Measurements from ENCODE around the gene BIN2. TPM values are rescaled to one million over a fixed set of nuclear protein-coding genes. Genes with fewer than 3 reads are reported as not detected.
A peak's percentile ranks its signal among the peaks of the same experiment; 100 is the strongest.

Gene BIN2
- total RNA-seq, 1 experiment from 2014 or later, result 0.20 TPM

DNA sequence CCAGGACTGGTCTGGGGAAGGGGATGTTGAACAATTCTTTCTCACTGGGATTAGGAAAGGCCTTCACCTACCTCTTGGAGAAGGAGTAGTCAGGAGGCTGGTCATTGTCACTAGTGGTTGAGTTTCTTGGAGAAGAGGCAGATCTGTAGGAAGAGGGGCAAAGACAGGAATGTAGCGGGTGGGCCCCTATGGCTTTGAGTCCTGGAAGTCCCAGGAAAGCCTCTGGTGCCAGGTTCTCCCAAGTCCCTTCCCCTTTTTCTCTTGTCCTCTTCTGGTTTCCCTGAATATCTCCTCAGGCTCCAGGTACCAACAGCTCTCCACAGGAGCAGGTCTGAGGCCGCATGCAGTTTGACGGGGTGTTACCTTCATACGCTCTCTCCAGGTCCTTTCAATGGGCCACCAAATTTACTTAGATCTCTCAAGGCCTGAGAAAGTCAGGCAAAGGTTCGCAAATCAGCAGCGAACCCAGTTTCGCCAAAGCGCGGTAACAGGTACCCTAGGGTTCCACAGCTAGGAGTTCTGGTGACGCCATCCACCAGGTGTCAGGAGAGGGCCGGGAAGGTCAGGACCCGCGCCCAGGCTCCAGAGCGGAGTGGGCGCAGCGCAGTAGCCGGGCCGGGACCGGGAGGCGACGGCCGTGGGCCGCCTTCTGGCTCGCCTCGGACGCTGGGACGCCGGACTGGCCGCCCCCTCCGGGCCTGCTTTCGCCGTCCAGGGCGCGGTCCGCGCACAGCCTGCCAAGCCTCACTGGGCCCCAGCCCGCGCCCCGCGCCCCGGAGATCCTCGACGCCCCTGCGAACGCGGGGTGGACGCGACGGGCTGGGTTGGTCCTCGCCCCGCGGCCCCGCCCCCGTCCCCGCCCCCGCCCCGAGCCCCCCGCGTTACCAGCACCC, 54.6 kb downstream of the BIN2 start (continued):
- 0 out of 2 replicates have a peak, but pooled peaks have one; percentile 37 for TF ChIP-seq FOXP4 (CRISPR knock-in tag; IDR thresholded peaks at IDR 0.05)

DNA sequence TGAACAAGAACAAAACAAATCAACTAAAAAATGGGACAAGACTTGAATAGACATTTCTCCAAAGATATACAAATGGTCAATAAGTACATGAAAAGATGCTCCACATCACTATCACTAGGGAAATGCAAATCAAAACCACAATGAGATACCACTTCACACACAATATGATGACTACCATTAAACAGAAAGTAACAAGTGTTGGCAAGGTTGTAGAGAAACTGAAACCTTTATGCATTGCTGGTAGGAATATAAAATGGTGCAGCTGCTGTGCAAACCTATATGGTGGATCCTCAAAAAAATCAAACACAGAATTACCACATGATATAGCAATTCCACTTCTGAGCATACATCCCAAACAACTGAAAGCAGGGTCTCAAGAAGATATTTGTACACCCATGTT, 59.0 kb downstream of the BIN2 start:
- H3K36me3 Mint-ChIP-seq, result no peaks in the 10 kb centered on the region
- TF ChIP-seq, protein P1, sequence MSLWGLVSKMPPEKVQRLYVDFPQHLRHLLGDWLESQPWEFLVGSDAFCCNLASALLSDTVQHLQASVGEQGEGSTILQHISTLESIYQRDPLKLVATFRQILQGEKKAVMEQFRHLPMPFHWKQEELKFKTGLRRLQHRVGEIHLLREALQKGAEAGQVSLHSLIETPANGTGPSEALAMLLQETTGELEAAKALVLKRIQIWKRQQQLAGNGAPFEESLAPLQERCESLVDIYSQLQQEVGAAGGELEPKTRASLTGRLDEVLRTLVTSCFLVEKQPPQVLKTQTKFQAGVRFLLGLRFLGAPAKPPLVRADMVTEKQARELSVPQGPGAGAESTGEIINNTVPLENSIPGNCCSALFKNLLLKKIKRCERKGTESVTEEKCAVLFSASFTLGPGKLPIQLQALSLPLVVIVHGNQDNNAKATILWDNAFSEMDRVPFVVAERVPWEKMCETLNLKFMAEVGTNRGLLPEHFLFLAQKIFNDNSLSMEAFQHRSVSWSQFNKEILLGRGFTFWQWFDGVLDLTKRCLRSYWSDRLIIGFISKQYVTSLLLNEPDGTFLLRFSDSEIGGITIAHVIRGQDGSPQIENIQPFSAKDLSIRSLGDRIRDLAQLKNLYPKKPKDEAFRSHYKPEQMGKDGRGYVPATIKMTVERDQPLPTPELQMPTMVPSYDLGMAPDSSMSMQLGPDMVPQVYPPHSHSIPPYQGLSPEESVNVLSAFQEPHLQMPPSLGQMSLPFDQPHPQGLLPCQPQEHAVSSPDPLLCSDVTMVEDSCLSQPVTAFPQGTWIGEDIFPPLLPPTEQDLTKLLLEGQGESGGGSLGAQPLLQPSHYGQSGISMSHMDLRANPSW (CRISPR knock-in tag; conservative IDR thresholded peaks at IDR 0.05; ENCODE audit: low read depth), result no peak
- TF ChIP-seq CREM (CRISPR knock-in tag; IDR thresholded peaks at IDR 0.05), result no peak
- TF ChIP-seq KAT7 (CRISPR knock-in tag; IDR thresholded peaks at IDR 0.05; ENCODE audit: borderline replicate concordance), result no peak
- TF ChIP-seq TEAD1 (CRISPR knock-in tag; IDR thresholded peaks at IDR 0.05), result no peak
- TF ChIP-seq ATF6 (CRISPR knock-in tag; IDR thresholded peaks at IDR 0.05), result no peak
- TF ChIP-seq ETV6 (CRISPR knock-in tag; IDR thresholded peaks at IDR 0.05), result no peak
- TF ChIP-seq, protein P2, sequence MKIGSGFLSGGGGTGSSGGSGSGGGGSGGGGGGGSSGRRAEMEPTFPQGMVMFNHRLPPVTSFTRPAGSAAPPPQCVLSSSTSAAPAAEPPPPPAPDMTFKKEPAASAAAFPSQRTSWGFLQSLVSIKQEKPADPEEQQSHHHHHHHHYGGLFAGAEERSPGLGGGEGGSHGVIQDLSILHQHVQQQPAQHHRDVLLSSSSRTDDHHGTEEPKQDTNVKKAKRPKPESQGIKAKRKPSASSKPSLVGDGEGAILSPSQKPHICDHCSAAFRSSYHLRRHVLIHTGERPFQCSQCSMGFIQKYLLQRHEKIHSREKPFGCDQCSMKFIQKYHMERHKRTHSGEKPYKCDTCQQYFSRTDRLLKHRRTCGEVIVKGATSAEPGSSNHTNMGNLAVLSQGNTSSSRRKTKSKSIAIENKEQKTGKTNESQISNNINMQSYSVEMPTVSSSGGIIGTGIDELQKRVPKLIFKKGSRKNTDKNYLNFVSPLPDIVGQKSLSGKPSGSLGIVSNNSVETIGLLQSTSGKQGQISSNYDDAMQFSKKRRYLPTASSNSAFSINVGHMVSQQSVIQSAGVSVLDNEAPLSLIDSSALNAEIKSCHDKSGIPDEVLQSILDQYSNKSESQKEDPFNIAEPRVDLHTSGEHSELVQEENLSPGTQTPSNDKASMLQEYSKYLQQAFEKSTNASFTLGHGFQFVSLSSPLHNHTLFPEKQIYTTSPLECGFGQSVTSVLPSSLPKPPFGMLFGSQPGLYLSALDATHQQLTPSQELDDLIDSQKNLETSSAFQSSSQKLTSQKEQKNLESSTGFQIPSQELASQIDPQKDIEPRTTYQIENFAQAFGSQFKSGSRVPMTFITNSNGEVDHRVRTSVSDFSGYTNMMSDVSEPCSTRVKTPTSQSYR (CRISPR knock-in tag; IDR thresholded peaks at IDR 0.05), result no peak
- TF ChIP-seq RELA (CRISPR knock-in tag; IDR thresholded peaks at IDR 0.05; ENCODE audit: borderline replicate concordance), result no peak
- no peak for TF ChIP-seq ZNF425 (CRISPR knock-in tag; conservative IDR thresholded peaks at IDR 0.05)
- no peak for TF ChIP-seq RORB (CRISPR knock-in tag; IDR thresholded peaks at IDR 0.05)
- no peak for TF ChIP-seq SP1 (CRISPR knock-in tag; conservative IDR thresholded peaks at IDR 0.05)
- TF ChIP-seq GTF2I (CRISPR knock-in tag; conservative IDR thresholded peaks at IDR 0.05), result no peak
- no peak for TF ChIP-seq TCF7 (CRISPR knock-in tag; IDR thresholded peaks at IDR 0.05; ENCODE audit: low read depth)
- POLR2A ChIA-PET, result no interaction called here
- H3K4me3 Mint-ChIP-seq, result no peak overlapping the region
- CTCF ChIA-PET, result interaction anchor here (0.6 to 1.1 kb wide), 2 partner anchors 46 to 1155 kb away, joined by 3 to 4 read pairs; no protein-coding TSS in a partner anchor
- no peak for ATAC-seq
- peaks cover 5% of the 10 kb centered on the region; the same call in 1 of the 2 replicates for H3K27me3 Mint-ChIP-seq (ENCODE audit: low read depth)
- no peaks in the 10 kb centered on the region for H3K9me3 Mint-ChIP-seq
- no peak overlapping the region for H3K27ac Mint-ChIP-seq
- no peak for DNase-seq (ENCODE audit: low spot score)
- H3K4me1 Mint-ChIP-seq, result peaks cover 18% of the 10 kb centered on the region

Measured in WTC11 (cell line).